OCI-LY1 (cell line): Measurements from ENCODE around the gene KRT84.

ENCODE experiments used
- CTCF ChIP-seq: fragments of 200-600 bp; sonication (generic), shearing (Covaris generic); IDR thresholded peaks from 2 replicates; pipeline ENCODE4 v1.5.1; 2017; ENCODE audit warnings: mild to moderate bottlenecking, antibody characterized with exemption, low read length, moderate library complexity, mixed read lengths
- EZH2 ChIP-seq: fragments of 200-600 bp; sonication (generic), shearing (Covaris generic); IDR thresholded peaks from 2 replicates; pipeline ENCODE4 v1.8.0; 2017; ENCODE audit warnings: borderline replicate concordance, mixed run types, mild to moderate bottlenecking, antibody characterized with exemption, low read length, moderate library complexity, mixed read lengths

DNA sequence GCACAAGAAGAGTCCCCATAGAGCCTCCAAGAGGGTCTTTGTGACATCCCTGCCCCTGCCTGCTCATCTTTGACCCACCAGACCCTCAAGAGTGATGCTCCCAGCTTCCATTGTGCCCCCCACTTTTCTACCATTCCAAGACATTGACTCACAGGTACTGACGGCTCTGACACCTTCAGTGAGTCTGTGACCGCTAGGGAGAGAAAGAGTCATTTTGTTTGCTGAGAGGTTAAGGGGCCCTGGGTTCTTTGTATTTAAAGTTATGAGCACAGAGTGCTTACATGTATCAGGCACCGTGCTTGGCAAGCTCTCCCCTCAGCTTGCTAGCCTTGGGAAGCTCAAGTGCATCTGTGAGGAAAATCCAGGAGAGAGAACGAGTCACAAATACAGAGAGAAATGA, 27.8 kb upstream of the KRT84 start:
- TF ChIP-seq CTCF (no peak), EZH2 (no peak)
